Measurements from ENCODE around the gene GPX3.

Gene GPX3

GRCh38 chr5:150992705-150993104 is 27.7 kb upstream of the GPX3 start:
- no peak overlapping the region for H3K27ac ChIP-seq (ENCODE audit: low read length)

GRCh38 chr5:150993422-150993821 is 27.0 kb upstream of the GPX3 start:
- Histone ChIP-seq H3K36me3 (replicated peaks; ENCODE audit: low read depth, low read length) (no peaks in the 10 kb centered on the region), H3K4me3 (ENCODE audit: low read length) (no peak overlapping the region), H3K4me1 (ENCODE audit: low read length) (no peaks in the 10 kb centered on the region), H3K27me3 (ENCODE audit: low read depth, low read length) (no peaks in the 10 kb centered on the region), H3K9ac (ENCODE audit: low read length) (no peak overlapping the region), H4K20me1 (ENCODE audit: insufficient read depth, low read length) (no peaks in the 10 kb centered on the region), H3K79me2 (ENCODE audit: low read length) (no peaks in the 10 kb centered on the region), H2AFZ (ENCODE audit: low read depth, low read length) (no peak overlapping the region), H3K9me3 (ENCODE audit: insufficient read depth, low read length) (no peaks in the 10 kb centered on the region), H3K4me2 (ENCODE audit: low read length) (no peak overlapping the region), H3K27ac (ENCODE audit: low read length) (no peak overlapping the region)
- TF ChIP-seq EZH2phosphoT487 (IDR thresholded peaks at IDR 0.05; ENCODE audit: low read depth) (no peak), CTCF (IDR thresholded peaks at IDR 0.05; ENCODE audit: low read depth, low read length) (no peak)

More at GRCh38 chr5:150992705-150993104, 27.7 kb upstream of the GPX3 start:
- Histone ChIP-seq H3K4me1 (ENCODE audit: low read length) (no peaks in the 10 kb centered on the region), H3K27me3 (ENCODE audit: low read depth, low read length) (no peaks in the 10 kb centered on the region), H3K4me3 (ENCODE audit: low read length) (no peak overlapping the region), H2AFZ (ENCODE audit: low read depth, low read length) (no peak overlapping the region), H3K9ac (ENCODE audit: low read length) (no peak overlapping the region), H3K36me3 (replicated peaks; ENCODE audit: low read depth, low read length) (no peaks in the 10 kb centered on the region), H3K4me2 (ENCODE audit: low read length) (no peak overlapping the region), H3K9me3 (ENCODE audit: insufficient read depth, low read length) (no peaks in the 10 kb centered on the region), H4K20me1 (ENCODE audit: insufficient read depth, low read length) (no peaks in the 10 kb centered on the region), H3K79me2 (ENCODE audit: low read length) (no peaks in the 10 kb centered on the region)
- TF ChIP-seq CTCF (IDR thresholded peaks at IDR 0.05; ENCODE audit: low read depth, low read length) (no peak), EZH2phosphoT487 (IDR thresholded peaks at IDR 0.05; ENCODE audit: low read depth) (no peak)

- Histone ChIP-seq H3K9ac (ENCODE audit: low read length) (no peak overlapping the region), H3K4me2 (ENCODE audit: low read length) (no peak overlapping the region), H2AFZ (ENCODE audit: low read depth, low read length) (no peak overlapping the region), H3K4me1 (ENCODE audit: low read length) (no peaks in the 10 kb centered on the region), H3K27me3 (ENCODE audit: low read depth, low read length) (no peaks in the 10 kb centered on the region), H3K4me3 (ENCODE audit: low read length) (no peak overlapping the region), H3K36me3 (replicated peaks; ENCODE audit: low read depth, low read length) (no peaks in the 10 kb centered on the region), H3K79me2 (ENCODE audit: low read length) (no peaks in the 10 kb centered on the region), H3K27ac (ENCODE audit: low read length) (no peak overlapping the region), H3K9me3 (ENCODE audit: insufficient read depth, low read length) (no peaks in the 10 kb centered on the region), H4K20me1 (ENCODE audit: insufficient read depth, low read length) (no peaks in the 10 kb centered on the region)
- no peak for TF ChIP-seq CTCF (IDR thresholded peaks at IDR 0.05; ENCODE audit: low read depth, low read length)
- TF ChIP-seq EZH2phosphoT487 (IDR thresholded peaks at IDR 0.05; ENCODE audit: low read depth): no peak
Measured at GRCh38 chr5:150993826-150994412, 26.5 kb upstream of the GPX3 start.

GRCh38 chr5:150999704-151000442 is 20.5 kb upstream of the GPX3 start:
- H3K36me3 ChIP-seq (replicated peaks; ENCODE audit: low read depth, low read length): no peaks in the 10 kb centered on the region
- no peak overlapping the region for H3K4me3 ChIP-seq (ENCODE audit: low read length)
- no peaks in the 10 kb centered on the region for H3K4me1 ChIP-seq (ENCODE audit: low read length)
- H3K4me2 ChIP-seq (ENCODE audit: low read length): no peak overlapping the region
- no peaks in the 10 kb centered on the region for H3K27me3 ChIP-seq (ENCODE audit: low read depth, low read length)
- TF ChIP-seq CTCF (IDR thresholded peaks at IDR 0.05; ENCODE audit: low read depth, low read length) (no peak), EZH2phosphoT487 (IDR thresholded peaks at IDR 0.05; ENCODE audit: low read depth) (no peak)
- H2AFZ ChIP-seq (ENCODE audit: low read depth, low read length): no peak overlapping the region
- no peaks in the 10 kb centered on the region for H3K9me3 ChIP-seq (ENCODE audit: insufficient read depth, low read length)
- H3K79me2 ChIP-seq (ENCODE audit: low read length): no peaks in the 10 kb centered on the region
- H4K20me1 ChIP-seq (ENCODE audit: insufficient read depth, low read length): no peaks in the 10 kb centered on the region
- H3K27ac ChIP-seq (ENCODE audit: low read length): no peak overlapping the region
- no peak overlapping the region for H3K9ac ChIP-seq (ENCODE audit: low read length)

All from OCI-LY3 (cell line).